ENCODE results near the gene CDK16. TPM values are rescaled to one million over a fixed set of nuclear protein-coding genes. Genes with fewer than 3 reads are reported as not detected.

The CDK16 gene
- total RNA-seq, 4 donors from 2014 or later = 70.5 to 90.1 (median 88.0) TPM

GRCh38 chrX:47264483-47265173 lies 46.1 kb downstream of the CDK16 start:
- no peak for TF ChIP-seq EP300 (IDR thresholded peaks at IDR 0.05)
- no peak for TF ChIP-seq POLR2A (IDR thresholded peaks at IDR 0.05)
- TF ChIP-seq, protein P1, sequence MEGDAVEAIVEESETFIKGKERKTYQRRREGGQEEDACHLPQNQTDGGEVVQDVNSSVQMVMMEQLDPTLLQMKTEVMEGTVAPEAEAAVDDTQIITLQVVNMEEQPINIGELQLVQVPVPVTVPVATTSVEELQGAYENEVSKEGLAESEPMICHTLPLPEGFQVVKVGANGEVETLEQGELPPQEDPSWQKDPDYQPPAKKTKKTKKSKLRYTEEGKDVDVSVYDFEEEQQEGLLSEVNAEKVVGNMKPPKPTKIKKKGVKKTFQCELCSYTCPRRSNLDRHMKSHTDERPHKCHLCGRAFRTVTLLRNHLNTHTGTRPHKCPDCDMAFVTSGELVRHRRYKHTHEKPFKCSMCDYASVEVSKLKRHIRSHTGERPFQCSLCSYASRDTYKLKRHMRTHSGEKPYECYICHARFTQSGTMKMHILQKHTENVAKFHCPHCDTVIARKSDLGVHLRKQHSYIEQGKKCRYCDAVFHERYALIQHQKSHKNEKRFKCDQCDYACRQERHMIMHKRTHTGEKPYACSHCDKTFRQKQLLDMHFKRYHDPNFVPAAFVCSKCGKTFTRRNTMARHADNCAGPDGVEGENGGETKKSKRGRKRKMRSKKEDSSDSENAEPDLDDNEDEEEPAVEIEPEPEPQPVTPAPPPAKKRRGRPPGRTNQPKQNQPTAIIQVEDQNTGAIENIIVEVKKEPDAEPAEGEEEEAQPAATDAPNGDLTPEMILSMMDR (IDR thresholded peaks at IDR 0.05) = no peak
- TF ChIP-seq POLR2AphosphoS5 (IDR thresholded peaks at IDR 0.05) = no peak
- no peaks in the 10 kb centered on the region for H3K4me1 ChIP-seq
- no peak overlapping the region for H3K27ac ChIP-seq
- WGBS = 64% methylated on average over 7 of the region's 7 CpGs
- DNase-seq (ENCODE audit: low spot score in 2 of 2) = peak in 1 of 2 donors; percentile 11
- H3K27me3 ChIP-seq = no peaks in the 10 kb centered on the region
- H3K4me3 ChIP-seq = no peak overlapping the region
- H3K36me3 ChIP-seq = no peaks in the 10 kb centered on the region
- H3K9me3 ChIP-seq = no peaks in the 10 kb centered on the region

DNA sequence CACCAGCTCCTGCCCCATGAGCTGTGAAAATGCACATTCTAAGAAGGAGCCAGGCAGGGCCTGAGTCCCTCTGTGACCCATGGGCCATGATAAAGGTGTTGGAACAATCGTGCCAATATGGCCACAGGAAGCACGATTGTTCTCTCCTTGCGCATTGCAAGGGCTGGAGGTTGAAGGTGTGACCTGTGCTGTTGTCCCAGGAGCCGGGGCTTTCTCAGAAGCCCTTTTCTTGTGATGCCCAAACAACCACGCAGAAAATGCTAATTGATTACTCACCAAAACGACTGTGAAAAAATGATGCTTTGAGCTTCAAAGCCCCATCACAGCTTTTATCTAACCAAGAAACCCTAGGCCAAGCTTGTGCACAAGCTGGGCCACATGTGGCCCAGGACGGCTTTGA lies 48.2 kb downstream of the CDK16 start:
- Histone ChIP-seq H3K4me3 (no peak overlapping the region), H3K27ac (no peak overlapping the region), H3K27me3 (no peaks in the 10 kb centered on the region), H3K9me3 (no peaks in the 10 kb centered on the region), H3K4me1 (no peaks in the 10 kb centered on the region), H3K36me3 (no peaks in the 10 kb centered on the region)
- 80% methylated on average over 7 of the region's 7 CpGs for WGBS
- TF ChIP-seq POLR2AphosphoS5 (IDR thresholded peaks at IDR 0.05) = no peak
- TF ChIP-seq, protein P1 (IDR thresholded peaks at IDR 0.05) = no peak
- no peak for TF ChIP-seq POLR2A (IDR thresholded peaks at IDR 0.05)
- TF ChIP-seq EP300 (IDR thresholded peaks at IDR 0.05) = no peak
- no peak for DNase-seq (ENCODE audit: low spot score in 2 of 2)

DNA sequence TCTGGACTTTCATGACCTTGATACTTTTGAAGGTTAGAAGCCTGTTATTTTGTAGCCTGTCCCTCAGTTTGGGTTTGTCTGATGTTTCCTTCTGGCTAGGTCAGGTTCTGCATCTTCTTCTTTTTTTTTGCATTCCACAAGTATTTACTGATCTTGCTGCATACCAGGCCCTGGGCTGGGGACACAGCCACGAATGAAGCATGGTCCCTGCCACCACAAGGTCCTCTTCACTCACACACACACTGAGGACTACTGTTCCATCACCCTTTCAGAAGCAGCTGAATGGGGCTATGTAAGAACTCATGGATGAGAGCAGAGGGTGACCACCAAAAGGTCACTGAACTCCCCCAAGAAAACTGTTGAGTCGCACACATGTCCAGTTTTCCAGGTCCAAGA lies 53.5 kb downstream of the CDK16 start:
- TF ChIP-seq, protein P1 (IDR thresholded peaks at IDR 0.05) = no peak
- H3K4me1 ChIP-seq = no peaks in the 10 kb centered on the region
- H3K9me3 ChIP-seq = no peaks in the 10 kb centered on the region
- H3K27me3 ChIP-seq = no peaks in the 10 kb centered on the region
- H3K27ac ChIP-seq = no peak overlapping the region
- WGBS = 49% methylated on average over 2 of the region's 2 CpGs
- H3K4me3 ChIP-seq = no peak overlapping the region
- no peak for DNase-seq (ENCODE audit: low spot score in 2 of 2)
- H3K36me3 ChIP-seq = no peaks in the 10 kb centered on the region

- no peaks in the 10 kb centered on the region for H3K27me3 ChIP-seq
- no peak overlapping the region for H3K27ac ChIP-seq
- no peak overlapping the region for H3K4me3 ChIP-seq
- H3K4me1 ChIP-seq = no peaks in the 10 kb centered on the region
- TF ChIP-seq POLR2AphosphoS5 (IDR thresholded peaks at IDR 0.05) = no peak
- TF ChIP-seq POLR2A (IDR thresholded peaks at IDR 0.05) = no peak
- no peak for TF ChIP-seq EP300 (IDR thresholded peaks at IDR 0.05)
- TF ChIP-seq, protein P1 (IDR thresholded peaks at IDR 0.05) = no peak
- DNase-seq (ENCODE audit: low spot score in 2 of 2) = no peak
- H3K9me3 ChIP-seq = no peaks in the 10 kb centered on the region
- WGBS = 40% methylated on average over 1 of the region's 7 CpGs
- H3K36me3 ChIP-seq = no peaks in the 10 kb centered on the region
Observed at GRCh38 chrX:47273011-47273730, 54.7 kb downstream of the CDK16 start.

DNA sequence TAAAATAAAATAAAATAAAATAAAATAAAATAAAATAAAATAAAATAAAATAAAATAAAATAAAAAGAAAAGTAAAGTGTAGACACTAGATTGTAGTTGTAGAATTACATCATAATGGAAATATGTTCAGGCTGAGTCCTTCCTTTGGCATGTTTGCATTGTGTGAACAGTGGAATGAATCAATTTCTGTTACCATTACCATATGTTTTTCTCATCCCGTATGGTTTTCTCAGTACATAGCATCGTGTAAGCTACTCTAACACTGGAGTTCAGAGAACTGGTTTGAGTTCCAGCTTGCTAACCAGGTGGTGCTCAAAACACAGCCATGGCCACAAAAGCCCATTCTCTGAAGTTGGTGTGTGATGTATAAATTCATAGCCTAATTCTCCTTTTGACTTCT lies 60.2 kb downstream of the CDK16 start:
- WGBS = 60% methylated on average over 2 of the region's 2 CpGs
- no peak for DNase-seq (ENCODE audit: low spot score in 2 of 2)
- TF ChIP-seq, protein P1 (IDR thresholded peaks at IDR 0.05) = no peak
- TF ChIP-seq POLR2A (IDR thresholded peaks at IDR 0.05) (no peak), EP300 (IDR thresholded peaks at IDR 0.05) (no peak), POLR2AphosphoS5 (IDR thresholded peaks at IDR 0.05) (no peak)
- Histone ChIP-seq H3K27me3 (no peaks in the 10 kb centered on the region), H3K36me3 (no peaks in the 10 kb centered on the region), H3K27ac (no peak overlapping the region), H3K4me3 (no peak overlapping the region), H3K9me3 (no peaks in the 10 kb centered on the region), H3K4me1 (no peaks in the 10 kb centered on the region)

All from suprapubic skin (tissue), 4 donors.